ENCODE data around the gene CCR9. TPM values are rescaled to one million over a fixed set of nuclear protein-coding genes. Genes with fewer than 3 reads are reported as not detected.

The CCR9 gene
- total RNA-seq, 1 experiment from 2014 or later = not detected

- TF ChIP-seq, protein P1, sequence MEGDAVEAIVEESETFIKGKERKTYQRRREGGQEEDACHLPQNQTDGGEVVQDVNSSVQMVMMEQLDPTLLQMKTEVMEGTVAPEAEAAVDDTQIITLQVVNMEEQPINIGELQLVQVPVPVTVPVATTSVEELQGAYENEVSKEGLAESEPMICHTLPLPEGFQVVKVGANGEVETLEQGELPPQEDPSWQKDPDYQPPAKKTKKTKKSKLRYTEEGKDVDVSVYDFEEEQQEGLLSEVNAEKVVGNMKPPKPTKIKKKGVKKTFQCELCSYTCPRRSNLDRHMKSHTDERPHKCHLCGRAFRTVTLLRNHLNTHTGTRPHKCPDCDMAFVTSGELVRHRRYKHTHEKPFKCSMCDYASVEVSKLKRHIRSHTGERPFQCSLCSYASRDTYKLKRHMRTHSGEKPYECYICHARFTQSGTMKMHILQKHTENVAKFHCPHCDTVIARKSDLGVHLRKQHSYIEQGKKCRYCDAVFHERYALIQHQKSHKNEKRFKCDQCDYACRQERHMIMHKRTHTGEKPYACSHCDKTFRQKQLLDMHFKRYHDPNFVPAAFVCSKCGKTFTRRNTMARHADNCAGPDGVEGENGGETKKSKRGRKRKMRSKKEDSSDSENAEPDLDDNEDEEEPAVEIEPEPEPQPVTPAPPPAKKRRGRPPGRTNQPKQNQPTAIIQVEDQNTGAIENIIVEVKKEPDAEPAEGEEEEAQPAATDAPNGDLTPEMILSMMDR (conservative IDR thresholded peaks at IDR 0.05; ENCODE audit: low read depth, low read length) = no peak
- TF ChIP-seq EZH2 (IDR thresholded peaks at IDR 0.05; ENCODE audit: borderline replicate concordance, low read depth, low read length, poor library complexity, severe bottlenecking) = no peak
- BruUV-seq (replicated peaks) = no TSS peak
- no peak for DNase-seq (ENCODE audit: low spot score)
- Histone ChIP-seq H3K36me3 (ENCODE audit: insufficient read depth, low read length, poor library complexity, severe bottlenecking) (no peaks in the 10 kb centered on the region), H3K4me1 (ENCODE audit: insufficient read depth, low read length, poor library complexity, severe bottlenecking) (no peaks in the 10 kb centered on the region), H3K27ac (ENCODE audit: low read depth, low read length, poor library complexity, severe bottlenecking) (no peak overlapping the region), H3K4me3 (ENCODE audit: low read depth, low read length, poor library complexity, severe bottlenecking) (no peak overlapping the region), H3K9me3 (ENCODE audit: low read depth, low read length, poor library complexity, severe bottlenecking) (no peaks in the 10 kb centered on the region), H3K27me3 (replicated peaks; ENCODE audit: insufficient read depth, low read depth, low read length, poor library complexity) (no peaks in the 10 kb centered on the region)
- intact Hi-C loops (cut with micrococcal nuclease; ENCODE audit: unreplicated experiment) = no loop called here
- ChIA-PET POLR2A (ENCODE audit: low non-redundant PET) (interaction anchor here (0.5 kb wide), 1 partner anchor 76 kb away, joined by 3 read pairs; no protein-coding TSS in a partner anchor), CTCF (no interaction called here)
These were observed 37.4 kb downstream of the CCR9 start for GRCh38 chr3:45923755-45924154.

DNA sequence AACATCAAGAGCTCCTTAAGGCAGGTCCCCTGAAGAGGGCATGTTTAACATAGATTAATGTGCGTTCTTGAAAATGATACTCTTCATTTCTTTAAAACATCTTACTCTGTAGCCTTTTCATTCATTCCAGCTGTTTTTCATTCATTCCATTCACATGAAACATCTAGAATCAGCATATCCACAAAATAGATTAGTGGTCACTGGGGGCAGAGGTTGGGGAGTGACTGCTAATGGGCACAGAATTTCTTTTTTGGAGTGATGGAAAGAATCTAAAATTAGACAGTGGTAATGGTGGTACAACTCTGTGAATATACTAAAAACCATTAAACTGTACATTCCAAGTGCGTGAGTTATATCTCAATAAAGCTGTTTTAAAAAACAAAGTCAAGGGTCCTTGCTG is 41.5 kb downstream of the CCR9 start:
- H3K4me3 ChIP-seq (ENCODE audit: low read depth, low read length, poor library complexity, severe bottlenecking) = no peak overlapping the region
- ChIA-PET POLR2A (ENCODE audit: low non-redundant PET) (no interaction called here), CTCF (no interaction called here)
- DNase-seq (ENCODE audit: low spot score) = no peak
- no peak overlapping the region for H3K27ac ChIP-seq (ENCODE audit: low read depth, low read length, poor library complexity, severe bottlenecking)
- TF ChIP-seq, protein P1 (conservative IDR thresholded peaks at IDR 0.05; ENCODE audit: low read depth, low read length) = no peak
- no peak for TF ChIP-seq EZH2 (IDR thresholded peaks at IDR 0.05; ENCODE audit: borderline replicate concordance, low read depth, low read length, poor library complexity, severe bottlenecking)
- no peaks in the 10 kb centered on the region for H3K9me3 ChIP-seq (ENCODE audit: low read depth, low read length, poor library complexity, severe bottlenecking)
- intact Hi-C loops (cut with micrococcal nuclease; ENCODE audit: unreplicated experiment) = no loop called here
- H3K4me1 ChIP-seq (ENCODE audit: insufficient read depth, low read length, poor library complexity, severe bottlenecking) = no peaks in the 10 kb centered on the region
- no peaks in the 10 kb centered on the region for H3K27me3 ChIP-seq (replicated peaks; ENCODE audit: insufficient read depth, low read depth, low read length, poor library complexity)
- H3K36me3 ChIP-seq (ENCODE audit: insufficient read depth, low read length, poor library complexity, severe bottlenecking) = no peaks in the 10 kb centered on the region
- BruUV-seq (replicated peaks) = no TSS peak

DNA sequence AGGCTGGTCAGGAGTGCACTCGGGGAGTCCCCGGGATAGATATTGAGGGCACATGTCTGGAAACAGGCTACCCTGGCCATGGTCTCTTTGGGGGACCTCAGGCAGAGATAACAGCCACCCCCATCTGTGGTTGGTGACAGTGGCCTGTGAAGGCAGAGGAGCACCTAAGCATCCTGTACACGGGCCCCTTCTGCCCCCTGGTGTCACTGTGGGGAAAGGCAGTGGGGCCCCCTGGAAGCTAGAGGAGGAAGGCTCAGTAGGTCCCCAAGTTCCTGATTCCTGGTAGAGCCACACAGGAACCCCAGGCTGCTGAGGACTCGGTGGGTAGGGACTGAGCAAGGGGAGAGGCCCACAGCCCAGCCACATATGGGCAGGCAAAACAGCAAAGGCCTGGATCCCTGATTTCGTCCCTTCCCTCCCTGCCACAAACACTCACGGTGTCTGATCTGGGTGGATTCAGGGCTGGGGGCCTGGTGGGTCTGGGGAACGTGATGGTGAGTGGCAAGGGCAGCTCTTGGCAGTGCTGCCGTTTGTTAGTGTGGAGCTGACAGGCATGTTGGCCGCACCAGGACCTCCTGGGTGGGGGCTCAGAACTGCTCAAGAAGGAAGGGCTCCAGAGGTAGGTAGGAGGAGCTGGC is 42.8 kb downstream of the CCR9 start:
- no peaks in the 10 kb centered on the region for H3K36me3 ChIP-seq (ENCODE audit: insufficient read depth, low read length, poor library complexity, severe bottlenecking)
- CTCF ChIA-PET = interaction anchor here (0.6 to 1.0 kb wide), 2 partner anchors 10 to 167 kb away, joined by 4 to 12 read pairs; no protein-coding TSS in a partner anchor
- no peak overlapping the region for H3K27ac ChIP-seq (ENCODE audit: low read depth, low read length, poor library complexity, severe bottlenecking)
- peak; percentile 24 for DNase-seq (ENCODE audit: low spot score)
- no peaks in the 10 kb centered on the region for H3K9me3 ChIP-seq (ENCODE audit: low read depth, low read length, poor library complexity, severe bottlenecking)
- intact Hi-C loops (cut with micrococcal nuclease; ENCODE audit: unreplicated experiment) = loop anchor here (1.0 kb wide), 1 partner anchor 168 kb away; no protein-coding TSS in a partner anchor
- no TSS peak for BruUV-seq (replicated peaks)
- POLR2A ChIA-PET (ENCODE audit: low non-redundant PET) = interaction anchor here (0.6 kb wide), 1 partner anchor 179 kb away, joined by 5 read pairs; no protein-coding TSS in a partner anchor
- H3K4me3 ChIP-seq (ENCODE audit: low read depth, low read length, poor library complexity, severe bottlenecking) = no peak overlapping the region
- no peaks in the 10 kb centered on the region for H3K4me1 ChIP-seq (ENCODE audit: insufficient read depth, low read length, poor library complexity, severe bottlenecking)
- TF ChIP-seq, protein P1 (conservative IDR thresholded peaks at IDR 0.05; ENCODE audit: low read depth, low read length) = peak; percentile 55
- no peak for TF ChIP-seq EZH2 (IDR thresholded peaks at IDR 0.05; ENCODE audit: borderline replicate concordance, low read depth, low read length, poor library complexity, severe bottlenecking)
- H3K27me3 ChIP-seq (replicated peaks; ENCODE audit: insufficient read depth, low read depth, low read length, poor library complexity) = no peaks in the 10 kb centered on the region

All from A673 (cell line).